GM18505 (cell line): ENCODE data around the gene LRRC8E.
"Not testable (repeated sequence)": the region's sequence is repeated elsewhere in the genome, so short reads cannot be mapped to it uniquely, and the experiment has no call there.

ENCODE experiments used
- ATAC-seq: cut with Tn5 transposase; IDR thresholded peaks from one replicate; pipeline ENCODE4 v1.9.1; 2021; ENCODE audit not compliant: unreplicated experiment
- POLR2A ChIP-seq: IDR thresholded peaks from 4 replicates; pipeline ENCODE4 v1.6.1; 2011; ENCODE audit warnings: borderline replicate concordance; ENCODE audit not compliant: insufficient read depth, insufficient read length; ENCODE audit errors: extremely low read depth

The LRRC8E gene

GRCh38 chr19:7916103-7916954 is 28.0 kb downstream of the LRRC8E start:
- ATAC-seq = no peak

GRCh38 chr19:7916955-7917266 is 28.6 kb downstream of the LRRC8E start:
- no peak for ATAC-seq
- no peak for TF ChIP-seq POLR2A

More at GRCh38 chr19:7916103-7916954, 28.0 kb downstream of the LRRC8E start:
- no peak for TF ChIP-seq POLR2A

- TF ChIP-seq POLR2A = no peak
- ATAC-seq = no peak
These were observed 29.2 kb downstream of the LRRC8E start for GRCh38 chr19:7917267-7918061.

GRCh38 chr19:7918062-7918614 is 29.8 kb downstream of the LRRC8E start:
- not testable (repeated sequence) for ATAC-seq

- ATAC-seq = no peak
These were observed 30.5 kb downstream of the LRRC8E start for GRCh38 chr19:7918615-7919421.

GRCh38 chr19:7919610-7920518 is 31.6 kb downstream of the LRRC8E start, which contains the start of gene SNAPC2:
Gene SNAPC2, plus strand, starts transcription at chr19:7920338. Its CDS starts 29 bp downstream, at chr19:7920367.
- peak; percentile 56 for ATAC-seq
- TF ChIP-seq POLR2A = peak; percentile 62

More at GRCh38 chr19:7918615-7919421, 30.5 kb downstream of the LRRC8E start:
- TF ChIP-seq POLR2A = no peak

- TF ChIP-seq POLR2A = peak; percentile 49
- peak; percentile 40 for ATAC-seq
These were observed 32.4 kb downstream of the LRRC8E start for GRCh38 chr19:7920519-7921301.

- ATAC-seq = no peak
These were observed 33.1 kb downstream of the LRRC8E start for GRCh38 chr19:7921302-7921966.

GRCh38 chr19:7921967-7922835 is 33.9 kb downstream of the LRRC8E start:
- ATAC-seq = no peak
- TF ChIP-seq POLR2A = no peak

More at GRCh38 chr19:7921302-7921966, 33.1 kb downstream of the LRRC8E start:
- no peak for TF ChIP-seq POLR2A

- TF ChIP-seq POLR2A = no peak
- no peak for ATAC-seq
These were observed 34.5 kb downstream of the LRRC8E start for GRCh38 chr19:7922836-7923195.
